ENCODE data around the gene CRPPA. TPM values are rescaled to one million over a fixed set of nuclear protein-coding genes. Genes with fewer than 3 reads are reported as not detected.
"Not testable (repeated sequence)": the region's sequence is repeated elsewhere in the genome, so short reads cannot be mapped to it uniquely, and the experiment has no call there.

The CRPPA gene
- polyA plus RNA-seq, 2 donors: 0.12 to 0.22 TPM

- Histone ChIP-seq H3K9me3 (ENCODE audit: control insufficient read depth in 2 of 2, insufficient read depth in 1 of 2, low read depth in 1 of 2, low read length in 1 of 2) (no peaks in the 10 kb centered on the region), H3K27ac (ENCODE audit: low read depth in 2 of 2, low read length in 1 of 2) (no peak overlapping the region), H3K27me3 (ENCODE audit: control insufficient read depth in 1 of 2, insufficient read depth in 2 of 2, low read length in 2 of 2) (no peaks in the 10 kb centered on the region), H3K4me1 (ENCODE audit: control insufficient read depth in 2 of 2, insufficient read depth in 2 of 2, low read length in 1 of 2) (no peaks in the 10 kb centered on the region), H3K4me3 (ENCODE audit: low read depth in 1 of 2, low read length in 2 of 2) (no peak overlapping the region), H3K36me3 (ENCODE audit: control insufficient read depth in 2 of 2, insufficient read depth in 2 of 2, low read length in 1 of 2) (no peaks in the 10 kb centered on the region)
- 86 to 89% methylated on average over 6 of the region's 6 CpGs for WGBS, 2 donors
Observed at GRCh38 chr7:16450366-16450765, 29.0 kb upstream of the CRPPA start.

- no peak overlapping the region for H3K4me3 ChIP-seq (ENCODE audit: low read depth in 1 of 2, low read length in 2 of 2)
Observed at GRCh38 chr7:16447876-16448275, 26.5 kb upstream of the CRPPA start.

GRCh38 chr7:16446508-16446907 lies 25.2 kb upstream of the CRPPA start:
- H3K36me3 ChIP-seq (ENCODE audit: control insufficient read depth in 2 of 2, insufficient read depth in 2 of 2, low read length in 1 of 2): no peaks in the 10 kb centered on the region
- H3K27me3 ChIP-seq (ENCODE audit: control insufficient read depth in 1 of 2, insufficient read depth in 2 of 2, low read length in 2 of 2): no peaks in the 10 kb centered on the region
- H3K4me3 ChIP-seq (ENCODE audit: low read depth in 1 of 2, low read length in 2 of 2): no peak overlapping the region
- no peak overlapping the region for H3K27ac ChIP-seq (ENCODE audit: low read depth in 2 of 2, low read length in 1 of 2)
- H3K4me1 ChIP-seq (ENCODE audit: control insufficient read depth in 2 of 2, insufficient read depth in 2 of 2, low read length in 1 of 2): no peaks in the 10 kb centered on the region
- 85 to 93% methylated on average over 1 of the region's 1 CpG for WGBS, 2 donors
- no peaks in the 10 kb centered on the region for H3K9me3 ChIP-seq (ENCODE audit: control insufficient read depth in 2 of 2, insufficient read depth in 1 of 2, low read depth in 1 of 2, low read length in 1 of 2)

More at GRCh38 chr7:16447876-16448275, 26.5 kb upstream of the CRPPA start:
- H3K27ac ChIP-seq (ENCODE audit: low read depth in 2 of 2, low read length in 1 of 2): no peak overlapping the region
- H3K36me3 ChIP-seq (ENCODE audit: control insufficient read depth in 2 of 2, insufficient read depth in 2 of 2, low read length in 1 of 2): no peaks in the 10 kb centered on the region
- 33 to 45% methylated on average over 1 of the region's 1 CpG for WGBS, 2 donors
- H3K9me3 ChIP-seq (ENCODE audit: control insufficient read depth in 2 of 2, insufficient read depth in 1 of 2, low read depth in 1 of 2, low read length in 1 of 2): no peaks in the 10 kb centered on the region
- H3K27me3 ChIP-seq (ENCODE audit: control insufficient read depth in 1 of 2, insufficient read depth in 2 of 2, low read length in 2 of 2): no peaks in the 10 kb centered on the region
- H3K4me1 ChIP-seq (ENCODE audit: control insufficient read depth in 2 of 2, insufficient read depth in 2 of 2, low read length in 1 of 2): no peaks in the 10 kb centered on the region

- not testable (repeated sequence) for H3K9me3 ChIP-seq (ENCODE audit: control insufficient read depth in 2 of 2, insufficient read depth in 1 of 2, low read depth in 1 of 2, low read length in 1 of 2); H3K27ac ChIP-seq (ENCODE audit: low read depth in 2 of 2, low read length in 1 of 2); H3K27me3 ChIP-seq (ENCODE audit: control insufficient read depth in 1 of 2, insufficient read depth in 2 of 2, low read length in 2 of 2); H3K36me3 ChIP-seq (ENCODE audit: control insufficient read depth in 2 of 2, insufficient read depth in 2 of 2, low read length in 1 of 2); H3K4me3 ChIP-seq (ENCODE audit: low read depth in 1 of 2, low read length in 2 of 2); H3K4me1 ChIP-seq (ENCODE audit: control insufficient read depth in 2 of 2, insufficient read depth in 2 of 2, low read length in 1 of 2)
- whole genome bisulfite sequencing, 2 donors: 84 to 95% methylated on average over 2 of the region's 2 CpGs
Observed at GRCh38 chr7:16443871-16444270, 22.5 kb upstream of the CRPPA start.

GRCh38 chr7:16438988-16439387 lies 17.6 kb upstream of the CRPPA start:
- Histone ChIP-seq H3K4me1 (ENCODE audit: control insufficient read depth in 2 of 2, insufficient read depth in 2 of 2, low read length in 1 of 2) (no peaks in the 10 kb centered on the region), H3K27me3 (ENCODE audit: control insufficient read depth in 1 of 2, insufficient read depth in 2 of 2, low read length in 2 of 2) (no peaks in the 10 kb centered on the region), H3K4me3 (ENCODE audit: low read depth in 1 of 2, low read length in 2 of 2) (no peak overlapping the region), H3K27ac (ENCODE audit: low read depth in 2 of 2, low read length in 1 of 2) (no peak overlapping the region), H3K36me3 (ENCODE audit: control insufficient read depth in 2 of 2, insufficient read depth in 2 of 2, low read length in 1 of 2) (no peaks in the 10 kb centered on the region), H3K9me3 (ENCODE audit: control insufficient read depth in 2 of 2, insufficient read depth in 1 of 2, low read depth in 1 of 2, low read length in 1 of 2) (no peaks in the 10 kb centered on the region)

- WGBS, 2 donors: 67 to 81% methylated on average over 2 of the region's 2 CpGs
- no peak overlapping the region for H3K4me3 ChIP-seq (ENCODE audit: low read depth in 1 of 2, low read length in 2 of 2)
- no peaks in the 10 kb centered on the region for H3K4me1 ChIP-seq (ENCODE audit: control insufficient read depth in 2 of 2, insufficient read depth in 2 of 2, low read length in 1 of 2)
- no peaks in the 10 kb centered on the region for H3K9me3 ChIP-seq (ENCODE audit: control insufficient read depth in 2 of 2, insufficient read depth in 1 of 2, low read depth in 1 of 2, low read length in 1 of 2)
- no peaks in the 10 kb centered on the region for H3K27me3 ChIP-seq (ENCODE audit: control insufficient read depth in 1 of 2, insufficient read depth in 2 of 2, low read length in 2 of 2)
- H3K27ac ChIP-seq (ENCODE audit: low read depth in 2 of 2, low read length in 1 of 2): no peak overlapping the region
- H3K36me3 ChIP-seq (ENCODE audit: control insufficient read depth in 2 of 2, insufficient read depth in 2 of 2, low read length in 1 of 2): no peaks in the 10 kb centered on the region
Observed at GRCh38 chr7:16436306-16436705, 15.0 kb upstream of the CRPPA start.

- Histone ChIP-seq H3K27ac (ENCODE audit: low read depth in 2 of 2, low read length in 1 of 2) (no peak overlapping the region), H3K36me3 (ENCODE audit: control insufficient read depth in 2 of 2, insufficient read depth in 2 of 2, low read length in 1 of 2) (no peaks in the 10 kb centered on the region), H3K4me3 (ENCODE audit: low read depth in 1 of 2, low read length in 2 of 2) (no peak overlapping the region), H3K4me1 (ENCODE audit: control insufficient read depth in 2 of 2, insufficient read depth in 2 of 2, low read length in 1 of 2) (no peaks in the 10 kb centered on the region), H3K9me3 (ENCODE audit: control insufficient read depth in 2 of 2, insufficient read depth in 1 of 2, low read depth in 1 of 2, low read length in 1 of 2) (no peaks in the 10 kb centered on the region), H3K27me3 (ENCODE audit: control insufficient read depth in 1 of 2, insufficient read depth in 2 of 2, low read length in 2 of 2) (no peaks in the 10 kb centered on the region)
- WGBS, 2 donors: 81 to 88% methylated on average over 2 of the region's 2 CpGs
Observed at GRCh38 chr7:16433568-16434122, 12.3 kb upstream of the CRPPA start.

- Histone ChIP-seq H3K36me3 (ENCODE audit: control insufficient read depth in 2 of 2, insufficient read depth in 2 of 2, low read length in 1 of 2) (no peaks in the 10 kb centered on the region), H3K27ac (ENCODE audit: low read depth in 2 of 2, low read length in 1 of 2) (no peak overlapping the region), H3K4me3 (ENCODE audit: low read depth in 1 of 2, low read length in 2 of 2) (no peak overlapping the region), H3K4me1 (ENCODE audit: control insufficient read depth in 2 of 2, insufficient read depth in 2 of 2, low read length in 1 of 2) (no peaks in the 10 kb centered on the region), H3K27me3 (ENCODE audit: control insufficient read depth in 1 of 2, insufficient read depth in 2 of 2, low read length in 2 of 2) (no peaks in the 10 kb centered on the region), H3K9me3 (ENCODE audit: control insufficient read depth in 2 of 2, insufficient read depth in 1 of 2, low read depth in 1 of 2, low read length in 1 of 2) (no peaks in the 10 kb centered on the region)
- WGBS, 2 donors: 92 to 95% methylated on average over 1 of the region's 1 CpG
Observed at GRCh38 chr7:16432425-16432731, 11.0 kb upstream of the CRPPA start.

GRCh38 chr7:16431646-16432424 lies 10.5 kb upstream of the CRPPA start:
- Histone ChIP-seq H3K27me3 (ENCODE audit: control insufficient read depth in 1 of 2, insufficient read depth in 2 of 2, low read length in 2 of 2) (no peaks in the 10 kb centered on the region), H3K27ac (ENCODE audit: low read depth in 2 of 2, low read length in 1 of 2) (no peak overlapping the region), H3K4me1 (ENCODE audit: control insufficient read depth in 2 of 2, insufficient read depth in 2 of 2, low read length in 1 of 2) (no peaks in the 10 kb centered on the region), H3K36me3 (ENCODE audit: control insufficient read depth in 2 of 2, insufficient read depth in 2 of 2, low read length in 1 of 2) (no peaks in the 10 kb centered on the region), H3K9me3 (ENCODE audit: control insufficient read depth in 2 of 2, insufficient read depth in 1 of 2, low read depth in 1 of 2, low read length in 1 of 2) (no peaks in the 10 kb centered on the region), H3K4me3 (ENCODE audit: low read depth in 1 of 2, low read length in 2 of 2) (no peak overlapping the region)
- WGBS, 2 donors: 85 to 91% methylated on average over 2 of the region's 2 CpGs

- H3K27me3 ChIP-seq (ENCODE audit: control insufficient read depth in 1 of 2, insufficient read depth in 2 of 2, low read length in 2 of 2): no peaks in the 10 kb centered on the region
- no peaks in the 10 kb centered on the region for H3K4me1 ChIP-seq (ENCODE audit: control insufficient read depth in 2 of 2, insufficient read depth in 2 of 2, low read length in 1 of 2)
- H3K36me3 ChIP-seq (ENCODE audit: control insufficient read depth in 2 of 2, insufficient read depth in 2 of 2, low read length in 1 of 2): no peaks in the 10 kb centered on the region
- H3K4me3 ChIP-seq (ENCODE audit: low read depth in 1 of 2, low read length in 2 of 2): no peak overlapping the region
- 74 to 77% methylated on average over 3 of the region's 3 CpGs for WGBS, 2 donors
- no peak overlapping the region for H3K27ac ChIP-seq (ENCODE audit: low read depth in 2 of 2, low read length in 1 of 2)
- H3K9me3 ChIP-seq (ENCODE audit: control insufficient read depth in 2 of 2, insufficient read depth in 1 of 2, low read depth in 1 of 2, low read length in 1 of 2): no peaks in the 10 kb centered on the region
Observed at GRCh38 chr7:16430133-16430532, 8.8 kb upstream of the CRPPA start.
